HG03025 (cell line): ENCODE results near the gene NKAIN2.

Experiments used
- ATAC-seq: cut with Tn5 transposase; IDR thresholded peaks from one replicate; pipeline ENCODE4 v1.9.1; 2021; ENCODE audit warnings: mild to moderate bottlenecking, moderate library complexity; ENCODE audit not compliant: unreplicated experiment, low FRiP score

Gene NKAIN2

GRCh38 chr6:123805921-123806320, 2.3 kb downstream of the NKAIN2 start:
- no peak for ATAC-seq

- no peak for ATAC-seq
Measured at GRCh38 chr6:123806561-123806960, 2.9 kb downstream of the NKAIN2 start.

DNA sequence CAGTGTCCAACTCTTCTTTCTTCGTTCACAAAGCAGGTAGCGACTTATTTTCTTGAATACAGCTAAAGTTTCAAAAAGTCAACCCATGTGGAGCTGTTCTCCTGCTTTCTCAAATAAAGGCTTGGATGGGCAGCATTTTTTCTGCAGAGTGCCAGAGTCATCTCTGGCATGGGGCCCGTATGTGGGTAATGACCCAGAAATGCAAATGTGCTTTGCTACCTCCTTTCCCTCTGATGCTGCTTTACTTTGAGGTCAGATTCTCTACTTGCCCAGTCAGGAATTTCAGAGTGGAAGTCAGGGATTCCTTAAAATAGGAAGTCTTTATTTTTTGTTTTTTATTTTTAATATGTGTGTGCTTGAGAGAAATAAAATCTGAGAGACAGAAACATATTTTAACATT, 4.9 kb downstream of the NKAIN2 start:
- no peak for ATAC-seq

DNA sequence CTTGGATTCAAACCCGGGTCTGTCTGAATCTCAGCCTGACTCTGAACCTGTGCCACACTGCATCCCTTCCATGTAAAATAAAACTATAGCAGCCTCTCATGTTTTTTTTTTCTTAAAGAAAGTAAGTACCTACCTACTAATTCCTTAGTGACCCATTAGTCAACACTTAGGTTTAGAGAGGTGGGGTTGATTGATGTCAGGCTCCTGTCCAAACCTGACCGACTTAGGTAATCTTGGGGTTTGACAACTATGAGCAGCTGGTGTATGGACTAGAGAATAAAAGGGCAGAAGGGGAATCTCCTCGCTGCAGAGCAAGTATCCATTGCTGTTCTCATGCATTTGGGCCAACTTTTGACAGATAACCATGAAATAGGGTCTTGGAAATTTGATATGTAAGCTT, 6.5 kb downstream of the NKAIN2 start:
- ATAC-seq = no peak

DNA sequence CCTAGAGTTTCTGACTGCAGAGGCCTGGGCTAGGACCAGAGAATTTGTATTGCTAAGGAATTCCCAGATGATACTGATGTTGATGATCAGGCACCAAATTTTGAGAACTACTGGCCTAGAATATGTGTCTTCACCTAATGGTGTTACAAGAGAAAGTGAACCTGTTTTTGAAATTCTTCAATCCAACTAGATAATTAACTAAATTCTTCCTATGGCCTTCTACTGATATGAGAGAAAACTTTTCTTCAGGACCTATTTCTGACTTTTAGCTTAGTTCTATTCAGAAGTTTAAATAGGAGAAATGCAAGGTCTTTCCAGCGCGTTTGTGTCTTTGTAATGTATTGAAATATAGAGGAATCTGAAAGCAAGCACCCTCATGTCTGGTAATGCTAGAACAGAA, 7.3 kb downstream of the NKAIN2 start:
- no peak for ATAC-seq

DNA sequence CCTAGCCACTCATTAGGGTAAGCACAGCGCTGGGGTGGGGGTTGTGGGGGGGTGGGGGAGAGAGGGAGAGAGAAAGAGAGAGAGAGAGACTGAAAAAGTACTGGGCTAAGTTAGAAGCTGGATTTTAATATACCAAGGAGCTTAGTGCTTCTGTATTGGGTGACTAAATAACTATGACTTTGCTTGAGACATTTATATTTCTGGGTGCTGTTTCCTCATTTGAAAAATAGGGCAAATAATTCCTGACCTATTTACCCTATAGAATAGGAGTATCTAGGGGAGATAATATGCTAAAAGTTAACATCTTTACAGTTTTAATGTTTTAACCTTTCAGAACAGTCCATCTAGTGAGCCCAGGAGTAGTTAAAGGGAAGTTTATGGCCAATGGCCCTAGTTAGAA, 7.7 kb downstream of the NKAIN2 start:
- ATAC-seq = no peak

DNA sequence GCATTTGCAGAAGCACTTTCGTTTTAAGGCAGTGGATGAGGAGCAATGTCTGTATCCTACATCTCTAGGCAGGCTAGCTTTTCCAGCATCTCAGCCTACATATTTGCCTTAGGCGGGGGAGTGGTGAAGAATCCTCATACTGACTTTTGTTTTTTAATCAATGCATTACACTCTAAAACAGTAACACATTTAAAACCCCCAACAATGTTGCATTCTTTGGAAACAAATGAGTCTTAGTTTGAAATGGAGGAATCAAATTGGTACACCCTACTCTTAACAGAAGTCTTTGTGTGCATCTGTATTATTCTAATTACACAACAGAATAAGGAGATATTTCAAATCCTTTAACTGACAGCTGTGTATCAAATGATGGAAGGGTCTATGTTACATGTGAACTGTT, 9.0 kb downstream of the NKAIN2 start:
- ATAC-seq = no peak

- ATAC-seq = no peak
Measured at GRCh38 chr6:123821112-123821511, 17.4 kb downstream of the NKAIN2 start.

GRCh38 chr6:123829302-123829953, 25.8 kb downstream of the NKAIN2 start:
- no peak for ATAC-seq

DNA sequence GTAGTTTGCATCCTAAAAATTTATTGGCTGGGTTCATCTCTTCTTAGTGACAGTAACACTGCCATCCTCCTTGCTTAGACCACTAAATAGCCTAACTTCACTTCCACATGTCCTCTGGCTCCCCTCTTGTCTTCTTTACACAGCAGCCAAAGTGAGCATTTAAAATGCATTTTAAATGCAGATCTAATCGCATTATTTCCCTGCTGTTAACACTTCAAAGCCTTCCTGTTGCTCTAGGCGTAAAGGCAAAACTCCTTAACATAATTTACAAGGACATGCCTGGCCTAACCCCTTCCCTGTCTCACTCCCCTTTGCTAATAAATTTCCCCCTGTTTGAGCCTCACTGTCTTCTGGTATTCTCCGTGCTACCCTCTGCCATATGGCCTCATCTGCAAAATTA, 26.5 kb downstream of the NKAIN2 start:
- no peak for ATAC-seq

DNA sequence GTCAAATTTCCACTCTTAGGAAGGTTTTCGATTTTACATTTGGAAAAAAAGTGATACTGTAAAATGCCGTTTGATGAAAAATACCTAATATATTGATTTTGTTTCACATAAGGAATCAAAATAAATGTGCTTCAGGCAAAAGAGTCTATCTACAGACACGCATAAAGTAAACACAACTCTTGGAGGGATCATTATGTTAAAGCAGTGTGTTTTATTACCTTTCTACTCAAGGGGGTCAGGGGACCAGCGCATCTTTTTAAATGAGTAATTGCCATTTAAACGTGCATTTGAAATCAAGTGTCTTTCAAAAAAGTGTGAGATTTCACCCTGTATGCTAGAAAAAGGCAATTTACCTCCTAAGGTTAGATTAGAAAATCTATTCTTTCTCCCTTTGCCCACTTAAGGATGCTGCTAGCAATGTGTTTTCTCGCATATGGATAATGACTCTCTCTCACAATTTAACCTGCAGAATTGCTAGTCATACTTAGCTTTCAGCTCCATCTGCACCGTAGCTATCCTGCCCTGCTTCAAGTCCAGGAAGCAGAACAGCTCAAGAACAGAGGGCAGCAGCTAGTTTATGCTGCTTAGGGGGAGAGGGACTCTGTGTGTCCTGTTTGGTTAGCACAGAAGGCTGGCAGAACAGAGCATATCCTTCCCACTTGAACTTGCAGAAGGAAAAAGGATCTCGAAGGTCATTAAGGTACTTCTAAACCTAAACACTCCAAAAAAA, 35.0 kb downstream of the NKAIN2 start:
- no peak for ATAC-seq

- ATAC-seq = no peak
Measured at GRCh38 chr6:123841067-123841896, 37.6 kb downstream of the NKAIN2 start.

GRCh38 chr6:123844011-123844410, 40.3 kb downstream of the NKAIN2 start:
- no peak for ATAC-seq

DNA sequence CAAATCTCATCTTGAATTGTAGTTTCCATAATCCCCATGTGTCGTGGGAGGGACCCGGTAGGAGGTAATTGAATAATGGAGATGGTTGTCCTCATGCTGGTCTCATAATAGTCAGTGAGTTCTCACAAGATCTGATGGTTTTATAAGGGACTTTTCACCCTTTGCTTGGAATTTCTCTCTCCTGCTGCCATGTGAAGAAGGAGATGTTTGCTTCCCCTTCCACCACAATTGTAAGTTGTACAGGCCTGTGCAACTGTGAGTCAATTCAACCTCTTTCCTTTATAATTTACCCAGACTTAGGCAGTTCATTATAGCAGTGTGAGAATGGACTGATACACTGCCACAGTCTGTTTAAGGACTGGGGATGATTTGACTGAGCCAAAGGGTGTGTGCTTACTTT, 44.7 kb downstream of the NKAIN2 start:
- no peak for ATAC-seq

- ATAC-seq = no peak
Measured at GRCh38 chr6:123849406-123849805, 45.7 kb downstream of the NKAIN2 start.

DNA sequence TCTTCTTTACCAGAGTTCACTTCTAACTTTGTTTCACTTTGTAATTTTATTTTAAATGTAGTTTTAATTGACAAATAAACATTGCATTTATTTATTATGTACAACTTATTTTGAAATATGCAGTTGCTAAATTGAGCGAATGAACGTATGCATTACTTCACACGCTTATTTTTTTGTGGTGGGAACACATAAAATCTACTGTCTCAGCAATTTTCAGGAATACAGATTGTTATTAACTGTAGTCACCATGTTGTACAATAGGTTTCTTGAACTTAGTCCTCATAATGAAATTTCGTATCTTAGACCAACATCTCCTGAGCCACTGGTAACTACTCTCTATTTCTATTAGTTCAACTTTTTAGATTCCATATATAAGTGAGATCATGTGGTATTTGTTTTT, 46.9 kb downstream of the NKAIN2 start:
- ATAC-seq = no peak

DNA sequence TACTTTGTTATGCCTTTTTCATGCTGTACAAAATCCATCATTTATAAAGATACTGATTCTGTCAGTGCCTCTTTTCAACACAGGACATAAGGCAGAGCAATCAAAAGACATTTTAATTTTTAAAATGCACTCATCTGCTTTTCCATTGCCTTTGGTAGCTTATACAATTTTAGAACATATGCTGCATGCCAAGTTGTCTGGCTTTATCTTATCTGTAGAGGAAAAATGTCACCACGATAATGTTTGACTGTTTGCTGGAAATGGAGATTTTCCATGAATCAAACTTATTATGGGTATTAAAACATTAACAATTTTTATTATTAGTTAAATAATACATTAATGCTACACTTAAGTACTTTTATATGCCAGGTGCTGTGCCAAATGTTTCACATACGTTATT, 50.5 kb downstream of the NKAIN2 start:
- ATAC-seq = no peak

- ATAC-seq = no peak
Measured at GRCh38 chr6:123855506-123855905, 51.8 kb downstream of the NKAIN2 start.

- no peak for ATAC-seq
Measured at GRCh38 chr6:123859291-123859690, 55.6 kb downstream of the NKAIN2 start.

GRCh38 chr6:123869334-123869733, 65.7 kb downstream of the NKAIN2 start:
- no peak for ATAC-seq

GRCh38 chr6:123873974-123874373, 70.3 kb downstream of the NKAIN2 start:
- ATAC-seq = no peak
